Activated CD4-positive, alpha-beta T cell treated with anti-CD3 and anti-CD28 coated beads, Interleukin-2, amount 50 U/mL, for 24 hours (primary cell): ENCODE results near the gene LCE2D.
"Not testable (repeated sequence)": the region's sequence is repeated elsewhere in the genome, so short reads cannot be mapped to it uniquely, and the experiment has no call there.

Experiments used
- DNase-seq, 2 donors: peaks; one replicate each; pipeline ENCODE4 v3.0.0-alpha.2; 2020; ENCODE audit warnings: low read depth in 1 of 2, low spot score in 1 of 2

LCE2D gene

DNA sequence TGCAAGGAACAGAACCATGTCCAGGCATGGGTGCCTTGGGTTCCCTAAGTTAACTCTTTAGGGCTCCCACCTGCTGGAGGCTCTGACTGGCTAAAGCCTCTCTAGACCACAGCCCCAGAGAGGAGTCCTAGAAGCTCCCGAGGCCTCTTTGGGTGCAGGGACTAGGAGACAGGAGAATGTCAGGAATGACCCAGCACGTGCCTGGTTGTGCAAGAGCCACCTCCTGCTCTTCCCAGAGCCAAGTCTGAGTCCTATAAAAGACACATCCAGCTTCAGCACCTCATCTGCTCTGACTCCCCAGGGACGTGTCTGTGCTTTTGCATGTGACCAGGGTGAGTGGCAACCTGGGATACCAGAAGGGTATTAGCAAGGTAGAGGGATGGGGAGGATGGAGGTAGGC lies at the start of gene LCE2D:
Gene LCE2D, plus strand, starts transcription at position 283 of the 400 bp plus-strand sequence. CDS start 726 bp downstream, outside the sequence.
- no peak for DNase-seq

DNA sequence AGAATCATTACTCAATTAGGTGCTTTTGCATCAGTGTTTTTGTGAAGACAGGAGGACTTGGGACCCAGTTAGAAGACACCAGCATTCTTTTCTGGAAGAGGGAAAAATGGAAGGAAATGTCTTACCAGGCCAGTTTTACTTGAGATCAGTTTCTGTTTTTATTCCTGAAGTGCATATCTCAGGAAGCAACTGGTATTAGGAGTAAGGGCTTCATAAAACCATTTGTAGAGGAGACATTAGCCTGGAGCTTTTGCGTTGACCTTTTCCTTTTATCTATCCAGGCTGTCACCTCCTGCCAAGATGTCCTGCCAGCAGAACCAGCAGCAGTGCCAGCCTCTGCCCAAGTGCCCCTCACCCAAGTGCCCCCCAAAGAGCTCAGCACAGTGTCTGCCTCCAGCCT lies 49.7 kb upstream of the LCE2D start, which contains the start of gene LCE3B:
Gene LCE3B, plus strand, starts transcription at position 301 of the 400 bp plus-strand sequence. Its CDS starts 0 bp downstream, at position 301.
- no peak for DNase-seq

- DNase-seq: no peak
Observed at GRCh38 chr1:152621993-152622392, 41.2 kb upstream of the LCE2D start.

DNA sequence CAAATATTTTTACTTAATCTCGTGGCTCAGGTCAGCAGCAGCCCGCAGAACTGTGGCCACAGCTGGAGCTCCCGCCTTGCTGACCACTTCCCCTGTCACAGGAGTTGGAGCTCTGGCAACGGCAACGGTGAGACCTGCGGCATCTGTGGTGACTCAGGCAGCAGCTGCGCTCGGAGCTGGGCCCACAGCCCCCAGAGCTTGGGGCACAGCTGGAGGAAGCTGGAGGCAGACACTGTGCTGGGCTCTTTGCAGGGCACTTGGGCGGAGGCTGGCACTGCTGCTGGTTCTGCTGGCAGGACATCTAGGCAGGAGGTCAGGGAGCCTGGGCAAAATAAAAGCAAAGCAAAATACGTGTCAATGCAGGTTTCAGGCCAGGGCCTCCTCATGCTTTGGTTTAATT lies 40.4 kb upstream of the LCE2D start, which contains the start of gene LCE3A:
Gene LCE3A, minus strand, starts transcription at position 301 of the 400 bp plus-strand sequence. Its CDS starts 0 bp downstream, at position 301.
- DNase-seq: no peak

- no peak for DNase-seq
Observed at GRCh38 chr1:152623203-152623844, 39.9 kb upstream of the LCE2D start.

- no peak for DNase-seq
Observed at GRCh38 chr1:152626744-152627143, 36.4 kb upstream of the LCE2D start.

- DNase-seq: no peak
Observed at GRCh38 chr1:152630596-152630995, 32.6 kb upstream of the LCE2D start.

- DNase-seq: no peak
Observed at GRCh38 chr1:152640351-152640750, 22.8 kb upstream of the LCE2D start.

GRCh38 chr1:152643945-152644344 lies 19.2 kb upstream of the LCE2D start:
- no peak for DNase-seq

DNA sequence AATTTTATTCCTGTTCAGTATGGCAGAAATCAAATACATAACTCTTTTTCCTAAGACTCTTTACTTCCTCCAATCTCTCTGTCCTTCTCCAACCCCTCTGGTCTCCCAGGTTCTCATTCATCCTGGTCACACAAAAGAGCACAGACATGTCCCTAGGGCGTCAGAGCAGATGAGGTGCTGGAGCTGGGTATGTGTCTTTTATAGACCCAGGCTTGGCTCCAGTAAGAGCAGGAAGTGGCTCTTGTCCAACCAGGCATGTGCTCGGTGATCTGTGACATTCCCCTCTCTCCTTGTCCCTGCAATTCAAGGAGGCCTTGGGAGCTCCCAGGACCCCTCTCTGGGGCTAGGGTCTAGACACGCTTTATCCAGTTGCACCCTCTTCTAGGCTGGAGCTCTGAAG lies 18.0 kb upstream of the LCE2D start:
- DNase-seq: no peak

DNA sequence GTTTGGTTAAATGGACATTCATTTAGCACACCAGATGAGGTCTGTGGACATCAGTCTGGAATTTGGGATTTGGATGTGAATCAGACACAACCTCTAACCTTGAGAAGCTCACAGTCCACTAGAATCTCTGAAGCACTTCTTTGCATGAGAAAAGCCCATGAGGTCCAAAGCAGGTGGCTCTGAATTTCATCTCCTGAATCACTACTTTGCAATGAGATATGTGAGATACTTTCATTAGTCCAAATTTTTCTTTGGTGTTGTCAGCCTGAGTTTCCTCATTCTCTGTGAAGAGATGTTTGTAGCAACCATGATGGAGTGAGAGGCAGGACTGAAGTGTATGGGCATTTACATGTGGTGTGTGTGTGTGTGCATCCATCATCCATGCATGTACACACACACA lies 16.5 kb upstream of the LCE2D start:
- DNase-seq: no peak

DNA sequence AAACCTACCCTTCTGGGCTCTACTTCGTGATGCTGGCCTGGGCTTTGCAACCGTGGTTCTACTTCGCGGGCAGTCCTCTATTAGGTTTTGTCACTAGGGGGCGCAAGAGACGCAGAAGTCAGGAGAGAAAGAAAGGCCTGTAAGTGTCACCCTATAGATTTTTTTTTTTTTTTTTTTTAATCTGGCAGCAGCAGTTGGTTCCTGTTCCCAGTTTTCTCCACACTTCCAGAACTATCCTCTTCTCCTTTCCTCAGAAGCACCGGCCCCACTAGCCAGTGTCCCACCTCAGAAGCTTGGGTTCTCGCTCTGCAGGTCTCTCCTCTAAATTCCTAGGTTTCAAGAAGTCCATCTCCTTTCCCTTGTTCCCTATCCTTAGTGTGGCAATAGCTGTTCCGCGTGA lies 9.1 kb upstream of the LCE2D start:
- peak in 1 of 2 donors; percentile 40 for DNase-seq

GRCh38 chr1:152656459-152656858 lies 6.7 kb upstream of the LCE2D start:
- DNase-seq: no peak

- no peak for DNase-seq
Observed at GRCh38 chr1:152657677-152658076, 5.5 kb upstream of the LCE2D start.

DNA sequence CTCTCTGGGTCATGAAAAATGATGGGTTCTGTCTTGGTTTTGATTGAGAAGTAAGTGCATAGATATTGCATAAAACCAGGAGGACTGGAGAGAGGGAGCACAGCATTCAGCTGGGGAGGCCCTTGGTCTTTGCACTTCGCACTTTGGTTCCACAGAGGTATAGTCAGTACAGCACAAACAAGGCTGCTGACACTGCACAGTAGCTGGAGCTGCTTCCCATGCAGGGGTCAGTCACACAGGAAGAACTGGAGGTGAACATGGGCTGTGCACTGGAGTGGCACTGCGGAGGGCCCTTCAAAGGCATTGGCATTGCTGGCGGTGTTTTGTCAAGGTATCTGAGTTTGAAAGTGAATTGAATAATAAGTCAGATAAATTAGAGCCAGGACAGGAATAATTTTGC lies 4.5 kb upstream of the LCE2D start:
- no peak for DNase-seq

DNA sequence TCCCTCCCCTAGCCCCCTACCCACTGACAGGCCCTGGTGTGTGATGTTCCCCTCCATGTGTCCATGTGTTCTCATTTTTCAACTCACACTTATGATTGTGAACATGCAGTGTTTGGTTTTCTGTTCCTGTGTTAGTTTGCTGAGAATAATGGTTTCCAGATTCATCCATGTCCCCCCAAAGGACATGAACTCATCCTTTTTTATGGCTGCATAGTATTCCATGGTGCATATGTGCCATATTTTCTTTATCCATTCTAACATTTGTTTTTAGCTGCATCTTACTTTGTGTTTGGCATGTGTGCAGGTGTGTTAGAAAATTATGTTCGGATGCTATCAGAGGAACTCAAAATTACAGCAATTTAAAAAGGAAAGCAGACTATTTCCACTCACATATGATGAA lies 3.0 kb downstream of the LCE2D start:
- not testable (repeated sequence) for DNase-seq

DNA sequence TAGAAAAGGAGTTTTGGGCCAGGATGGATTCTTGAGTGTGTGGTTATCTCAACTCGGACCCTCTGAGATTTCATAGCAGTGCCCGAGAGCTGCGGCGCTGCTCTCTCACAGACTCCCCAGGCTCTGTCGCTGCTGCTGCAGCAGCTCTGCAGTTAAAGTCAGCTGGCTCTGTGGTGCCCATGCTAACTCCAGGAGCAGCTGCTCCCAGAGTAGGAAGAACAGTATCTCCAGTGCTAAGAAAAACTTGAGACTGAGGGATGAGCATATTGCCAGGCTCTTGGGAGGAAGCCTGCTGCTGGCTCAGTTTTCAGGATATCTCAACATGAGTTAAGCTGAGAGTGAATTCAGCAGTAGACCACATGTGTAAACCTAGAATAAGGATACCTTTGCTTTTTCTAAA lies 4.5 kb downstream of the LCE2D start:
- DNase-seq: no peak

- DNase-seq: no peak
Observed at GRCh38 chr1:152673016-152673415, 9.8 kb downstream of the LCE2D start.

GRCh38 chr1:152674983-152675382 lies 11.8 kb downstream of the LCE2D start, which contains the start of gene LCE2C:
Gene LCE2C (plus strand): TSS chr1:152675279. CDS start chr1:152676016, 737 bp downstream.
- DNase-seq: not testable (repeated sequence)

DNA sequence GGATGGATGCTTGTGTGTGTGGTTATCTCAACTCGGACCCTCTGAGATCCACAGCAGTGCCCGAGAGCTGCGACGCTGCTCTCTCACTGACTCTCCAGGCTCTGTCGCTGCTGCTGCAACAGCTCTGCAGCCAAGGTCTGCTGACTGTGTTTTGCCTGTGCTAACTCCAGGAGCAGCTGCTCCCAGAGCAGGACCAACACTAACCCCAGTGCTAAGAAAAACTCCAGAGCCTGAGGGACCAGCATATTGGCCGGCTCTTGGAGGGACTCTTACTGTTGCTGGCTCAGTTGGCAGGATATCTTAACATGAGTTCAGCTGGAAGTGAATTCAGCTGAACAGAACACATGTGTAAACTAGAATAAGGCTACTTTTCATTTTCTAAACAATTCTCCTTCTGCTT lies 16.3 kb downstream of the LCE2D start:
- no peak for DNase-seq

DNA sequence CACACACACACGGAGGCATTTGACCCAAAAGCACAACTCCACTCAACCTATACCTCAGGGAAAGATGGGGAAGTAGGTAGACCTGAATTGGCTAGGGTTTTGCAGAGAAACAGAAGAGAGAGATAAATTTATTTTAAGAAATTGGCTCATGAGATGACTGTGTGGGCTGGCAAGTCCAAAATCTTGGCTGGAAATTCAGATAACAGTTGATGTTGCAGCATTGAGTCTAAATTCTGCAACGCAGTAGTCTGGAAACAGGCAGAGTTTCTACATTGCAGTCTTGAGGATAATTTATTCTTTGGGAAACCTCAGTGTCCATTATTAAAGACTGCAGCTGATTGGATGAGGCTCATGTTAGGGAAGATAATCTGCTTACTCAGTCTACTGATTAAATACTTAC lies 18.4 kb downstream of the LCE2D start:
- DNase-seq: no peak

GRCh38 chr1:152683846-152684245 lies 20.7 kb downstream of the LCE2D start:
- no peak for DNase-seq

GRCh38 chr1:152685823-152686222 lies 22.6 kb downstream of the LCE2D start, which contains the start of gene LCE2B:
Gene LCE2B (plus strand): TSS chr1:152686123. CDS start chr1:152686844, 721 bp downstream.
- DNase-seq: not testable (repeated sequence)
